Caco-2 (cell line): Measurements from ENCODE around the gene PLXDC2. TPM values are rescaled to one million over a fixed set of nuclear protein-coding genes. Genes with fewer than 3 reads are reported as not detected.

ENCODE experiments used
- BruUV-seq: library from RNA; stranded (reverse); fragments of 400-500 nt; replicated peaks from 2 replicates; lab custom pipeline; 2021; lab: Mats Ljungman, UMichigan
- CTCF ChIA-PET: fragments of 300-600 bp; sonication (Branson Sonifier 250); formaldehyde crosslinking; loops from one replicate; lab custom pipeline; 2022; ENCODE audit warnings: antibody characterized with exemption; lab: Charles Lee
- POLR2A ChIA-PET: fragments of 300-600 bp; sonication (Branson Sonifier 250); formaldehyde crosslinking; loops from one replicate; lab custom pipeline; 2022; ENCODE audit warnings: antibody characterized with exemption; lab: Charles Lee
- DNase-seq, 2 experiments: peaks; one replicate each; pipeline versions ENCODE4 v3.0.0 to v3.0.0-alpha.2; 2020 to 2022
- H3K27me3 ChIP-seq: replicated peaks from 2 replicates; pipeline ENCODE4 v1.6.0; 2011; ENCODE audit warnings: low read length; ENCODE audit not compliant: control insufficient read depth, insufficient read depth
- H3K36me3 ChIP-seq: 2 replicates; pipeline ENCODE4 v1.5.1; 2011; ENCODE audit warnings: low read length; ENCODE audit not compliant: control insufficient read depth, insufficient read depth
- H3K4me1 ChIP-seq: fragments of 250-450 bp; sonication (Bioruptor Pico); 2 replicates; pipeline ENCODE4 v1.5.1; 2020; ENCODE audit warnings: mild to moderate bottlenecking
- H3K4me3 ChIP-seq: 2 replicates; pipeline ENCODE4 v1.5.1; 2011; ENCODE audit warnings: low read depth, mild to moderate bottlenecking, control low read depth, low read length
- H3K9me3 ChIP-seq: fragments of 250-450 bp; sonication (Bioruptor Pico); 2 replicates; pipeline ENCODE4 v1.5.1; 2020; ENCODE audit warnings: mild to moderate bottlenecking, moderate library complexity
- H3K27ac Mint-ChIP-seq: one replicate; pipeline ENCODE4 v1.8.0; 2022; ENCODE audit warnings: mixed read lengths; ENCODE audit not compliant: unreplicated experiment
- H3K27me3 Mint-ChIP-seq: one replicate; pipeline ENCODE4 v1.8.0; 2022; ENCODE audit warnings: mixed read lengths; ENCODE audit not compliant: insufficient read depth, unreplicated experiment
- H3K36me3 Mint-ChIP-seq: one replicate; pipeline ENCODE4 v1.8.0; 2022; ENCODE audit warnings: mild to moderate bottlenecking, mixed read lengths; ENCODE audit not compliant: insufficient read depth, unreplicated experiment
- H3K4me1 Mint-ChIP-seq: one replicate; pipeline ENCODE4 v1.8.0; 2022; ENCODE audit warnings: low read depth, mixed read lengths; ENCODE audit not compliant: unreplicated experiment
- H3K4me3 Mint-ChIP-seq: one replicate; pipeline ENCODE4 v1.8.0; 2022; ENCODE audit warnings: mild to moderate bottlenecking, moderate library complexity, mixed read lengths; ENCODE audit not compliant: unreplicated experiment
- H3K9me3 Mint-ChIP-seq: one replicate; pipeline ENCODE4 v1.8.0; 2022; ENCODE audit warnings: mixed read lengths; ENCODE audit not compliant: unreplicated experiment
- CTCF ChIP-seq, 2 experiments: fragments of 200-600 bp in 1 of 2; IDR thresholded peaks; 1 replicate in 1 of 2; 2 replicates in 1 of 2; pipeline versions ENCODE4 v1.5.1 to v1.8.0; 2011 to 2022; ENCODE audit warnings: antibody characterized with exemption in 1 of 2, control low read depth in 1 of 2, inconsistent platforms in 1 of 2, low read depth in 1 of 2, low read length in 1 of 2, mild to moderate bottlenecking in 1 of 2, moderate library complexity in 1 of 2; ENCODE audit not compliant: insufficient read depth in 1 of 2, severe bottlenecking in 1 of 2, unreplicated experiment in 1 of 2
- intact Hi-C: fragments of 100-400 bp; cut with micrococcal nuclease; formaldehyde crosslinking; loops from one replicate; pipeline ENCODE4 v1.10.0; 2022; ENCODE audit not compliant: unreplicated experiment
- total RNA-seq: library from RNA; stranded (reverse); gene quantifications from 2 replicates; pipeline ENCODE4 v1.2.3, GENCODE V29; 2022

PLXDC2 gene
- total RNA-seq, 1 experiment from 2014 or later: 0.54 TPM

- ChIA-PET POLR2A (no interaction called here), CTCF (no interaction called here)
- no peak overlapping the region for H3K27ac Mint-ChIP-seq
- no peaks in the 10 kb centered on the region for H3K4me1 ChIP-seq
- intact Hi-C loops: no loop called here
- H3K4me3 ChIP-seq: no peak overlapping the region
- no peaks in the 10 kb centered on the region for H3K27me3 ChIP-seq
- no peaks in the 10 kb centered on the region for H3K9me3 ChIP-seq
- H3K9me3 Mint-ChIP-seq: no peaks in the 10 kb centered on the region
- BruUV-seq: no TSS peak
- no peaks in the 10 kb centered on the region for H3K4me1 Mint-ChIP-seq
- H3K27me3 Mint-ChIP-seq: no peaks in the 10 kb centered on the region
- TF ChIP-seq CTCF (IDR thresholded peaks at IDR 0.05; ENCODE audit: insufficient read depth in 1 of 2, low read depth in 1 of 2, low read length in 1 of 2, severe bottlenecking in 1 of 2, unreplicated experiment in 1 of 2): no peak
- no peak overlapping the region for H3K4me3 Mint-ChIP-seq
- no peaks in the 10 kb centered on the region for H3K36me3 Mint-ChIP-seq
- no peak for DNase-seq
- no peaks in the 10 kb centered on the region for H3K36me3 ChIP-seq
These were observed 293.4 kb downstream of the PLXDC2 start for GRCh38 chr10:20109613-20110012.

- DNase-seq: no peak
These were observed 294.2 kb downstream of the PLXDC2 start for GRCh38 chr10:20110125-20111100.

GRCh38 chr10:20114179-20114578, 297.9 kb downstream of the PLXDC2 start:
- Histone ChIP-seq H3K27me3 (no peaks in the 10 kb centered on the region), H3K9me3 (no peaks in the 10 kb centered on the region), H3K4me1 (no peaks in the 10 kb centered on the region), H3K36me3 (no peaks in the 10 kb centered on the region), H3K4me3 (no peak overlapping the region)
- peaks cover 2% of the 10 kb centered on the region for H3K27me3 Mint-ChIP-seq
- no peak overlapping the region for H3K4me3 Mint-ChIP-seq
- no peak overlapping the region for H3K27ac Mint-ChIP-seq
- CTCF ChIA-PET: no interaction called here
- no TSS peak for BruUV-seq
- intact Hi-C loops: no loop called here
- H3K36me3 Mint-ChIP-seq: no peaks in the 10 kb centered on the region
- no peaks in the 10 kb centered on the region for H3K9me3 Mint-ChIP-seq
- no peaks in the 10 kb centered on the region for H3K4me1 Mint-ChIP-seq
- TF ChIP-seq CTCF (IDR thresholded peaks at IDR 0.05; ENCODE audit: insufficient read depth in 1 of 2, low read depth in 1 of 2, low read length in 1 of 2, severe bottlenecking in 1 of 2, unreplicated experiment in 1 of 2): no peak
- DNase-seq: no peak
- POLR2A ChIA-PET: no interaction called here

More at GRCh38 chr10:20110125-20111100, 294.2 kb downstream of the PLXDC2 start:
- no peaks in the 10 kb centered on the region for H3K27me3 Mint-ChIP-seq
- no TSS peak for BruUV-seq
- intact Hi-C loops: no loop called here
- POLR2A ChIA-PET: no interaction called here
- H3K9me3 ChIP-seq: no peaks in the 10 kb centered on the region
- no peaks in the 10 kb centered on the region for H3K9me3 Mint-ChIP-seq
- no peaks in the 10 kb centered on the region for H3K4me1 Mint-ChIP-seq
- H3K4me3 ChIP-seq: no peak overlapping the region
- H3K36me3 Mint-ChIP-seq: no peaks in the 10 kb centered on the region
- no peaks in the 10 kb centered on the region for H3K36me3 ChIP-seq
- H3K27me3 ChIP-seq: no peaks in the 10 kb centered on the region
- H3K27ac Mint-ChIP-seq: no peak overlapping the region
- TF ChIP-seq CTCF (IDR thresholded peaks at IDR 0.05; ENCODE audit: insufficient read depth in 1 of 2, low read depth in 1 of 2, low read length in 1 of 2, severe bottlenecking in 1 of 2, unreplicated experiment in 1 of 2): no peak
- H3K4me1 ChIP-seq: no peaks in the 10 kb centered on the region
- H3K4me3 Mint-ChIP-seq: no peak overlapping the region
- CTCF ChIA-PET: no interaction called here
